Hematopoietic multipotent progenitor cell treated with erythropoietin and hydrocortisone succinate and interleukin-3 and kit ligand, for 4 days (in vitro differentiated cells): ENCODE measurements around the gene CTNND2.
"Not testable (repeated sequence)": the region's sequence is repeated elsewhere in the genome, so short reads cannot be mapped to it uniquely, and the experiment has no call there.

Experiments
- DNase-seq: peaks from one replicate; pipeline ENCODE4 v3.0.0-alpha.2; 2015

The CTNND2 gene

DNA sequence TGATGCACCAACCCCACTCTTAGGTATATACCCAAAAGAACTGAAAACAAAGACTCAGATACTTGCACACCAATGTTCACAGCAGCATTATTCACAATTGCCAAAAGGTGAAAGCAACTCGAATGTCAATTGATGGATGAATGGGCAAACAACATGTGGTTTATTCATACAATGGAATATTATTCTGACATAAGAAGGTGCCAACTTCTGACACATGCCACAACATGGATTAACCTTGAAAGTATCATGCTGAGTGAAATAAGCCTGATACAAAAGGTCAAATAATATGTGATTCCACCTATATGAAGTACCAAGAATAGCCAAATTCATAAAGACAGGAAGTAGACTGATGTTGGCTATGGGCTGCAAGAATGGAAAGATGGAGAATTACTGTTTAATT, 35.0 kb downstream of the CTNND2 start:
- DNase-seq = no peak

DNA sequence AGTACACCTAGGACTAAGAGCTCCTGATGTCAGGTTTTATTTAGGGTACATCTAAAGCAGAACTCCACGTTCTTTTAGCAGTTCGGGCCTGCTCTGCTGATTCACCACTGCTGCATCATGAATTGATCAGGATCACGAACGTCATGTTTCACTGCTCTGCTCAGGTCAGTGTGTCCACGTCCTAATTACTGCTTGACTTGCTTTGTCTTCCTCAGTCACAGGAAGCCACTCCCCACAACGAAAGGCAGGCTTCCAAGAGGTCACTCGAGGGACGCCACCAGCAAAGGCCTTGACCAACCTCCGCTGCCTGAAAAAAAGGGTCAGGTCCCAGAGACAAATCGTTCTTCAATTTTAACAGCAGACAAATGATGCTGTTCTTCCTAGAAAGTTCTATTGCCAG, 40.3 kb downstream of the CTNND2 start:
- DNase-seq = no peak

DNA sequence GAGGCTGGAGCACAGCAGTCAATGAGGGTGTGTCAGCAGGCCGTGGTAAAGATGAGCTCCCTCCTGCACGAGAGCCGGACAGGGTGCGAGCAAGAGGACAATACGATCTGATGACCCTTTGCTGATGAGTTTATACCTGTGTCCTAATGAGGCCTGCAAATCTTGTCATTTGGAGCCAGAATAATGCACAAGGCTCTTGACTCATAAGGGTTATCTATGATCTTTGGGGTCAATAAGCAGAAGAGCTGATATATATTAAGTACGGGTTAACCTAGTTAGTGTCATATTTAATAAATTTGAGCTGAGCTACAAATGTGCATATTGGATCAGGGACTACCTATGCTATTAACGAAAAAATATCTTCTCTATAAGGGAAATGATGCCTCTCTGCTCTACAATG, 46.9 kb downstream of the CTNND2 start:
- DNase-seq = no peak

DNA sequence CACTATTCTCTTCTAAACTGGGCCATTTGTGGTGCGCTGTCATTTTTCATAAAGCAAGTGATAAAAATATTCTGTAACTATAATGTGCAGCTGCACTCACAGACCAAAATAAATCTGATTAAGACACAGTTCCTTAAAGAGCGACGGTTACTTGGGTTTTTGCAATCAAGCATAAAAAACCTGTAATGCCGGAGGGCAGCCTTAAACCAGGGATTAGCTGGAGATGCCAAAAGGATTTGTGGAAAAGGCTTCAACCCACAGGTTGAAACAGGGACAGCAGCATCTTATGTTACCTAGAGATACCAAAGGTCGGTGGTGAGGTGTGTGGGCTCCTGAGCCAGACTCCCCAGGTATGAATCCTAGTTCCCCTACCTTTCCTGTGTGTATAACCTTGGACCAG, 49.3 kb downstream of the CTNND2 start:
- DNase-seq = no peak

DNA sequence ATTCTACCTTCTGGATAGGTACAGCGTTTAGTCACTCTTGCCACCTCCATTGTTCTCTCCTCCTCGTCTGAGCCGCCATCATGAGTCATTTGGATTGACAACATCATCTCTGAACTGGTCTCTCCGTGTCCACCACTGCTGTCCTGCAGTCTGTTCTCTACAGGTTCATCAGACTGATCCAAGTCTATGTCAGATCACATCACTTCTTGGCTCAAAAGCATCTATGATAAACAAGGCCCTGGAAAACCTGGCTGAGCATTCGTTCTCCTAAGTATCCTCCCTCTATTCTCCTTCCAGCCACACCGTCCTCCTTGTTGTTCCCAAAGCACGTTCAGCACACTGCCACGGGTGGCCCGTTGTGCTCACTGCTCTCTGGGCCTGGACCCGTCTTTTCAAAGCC, 50.5 kb downstream of the CTNND2 start:
- no peak for DNase-seq

DNA sequence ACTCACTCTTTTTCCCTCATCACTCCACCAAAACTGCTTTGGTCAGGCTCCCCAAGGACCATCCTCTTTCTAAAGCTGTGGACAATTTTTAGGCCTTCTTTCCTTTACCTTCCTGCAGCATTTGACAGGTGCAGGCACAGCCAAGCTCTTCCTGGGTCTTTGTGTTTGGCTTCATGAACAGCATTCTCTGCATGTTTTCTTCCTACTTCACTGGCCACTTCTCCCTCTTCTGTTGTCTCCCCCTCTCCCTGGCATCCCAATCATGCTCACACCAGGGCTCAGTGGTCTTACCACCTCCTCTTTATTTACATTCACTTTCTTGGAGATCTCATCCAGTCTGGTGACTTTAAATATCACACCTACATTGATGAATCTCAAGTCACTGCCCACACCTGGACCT, 51.1 kb downstream of the CTNND2 start:
- DNase-seq = no peak

DNA sequence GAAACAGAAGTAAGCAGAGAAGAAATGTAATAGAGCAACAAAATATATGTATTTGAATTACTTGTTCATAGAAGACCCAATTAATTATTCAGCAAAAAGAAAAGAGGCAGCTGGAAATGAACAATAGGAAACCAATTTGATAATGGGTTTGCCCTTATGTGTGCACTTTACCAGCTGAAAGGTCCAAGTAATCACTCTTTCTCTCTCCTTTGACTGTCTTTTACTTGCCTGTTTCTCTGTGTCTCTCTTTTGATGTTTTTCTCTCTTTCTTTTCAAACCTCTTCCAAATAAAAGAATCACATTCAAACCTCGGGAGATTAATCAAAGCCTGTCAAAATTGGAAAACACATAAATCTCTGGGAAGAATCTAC, 51.5 kb downstream of the CTNND2 start:
- no peak for DNase-seq

DNA sequence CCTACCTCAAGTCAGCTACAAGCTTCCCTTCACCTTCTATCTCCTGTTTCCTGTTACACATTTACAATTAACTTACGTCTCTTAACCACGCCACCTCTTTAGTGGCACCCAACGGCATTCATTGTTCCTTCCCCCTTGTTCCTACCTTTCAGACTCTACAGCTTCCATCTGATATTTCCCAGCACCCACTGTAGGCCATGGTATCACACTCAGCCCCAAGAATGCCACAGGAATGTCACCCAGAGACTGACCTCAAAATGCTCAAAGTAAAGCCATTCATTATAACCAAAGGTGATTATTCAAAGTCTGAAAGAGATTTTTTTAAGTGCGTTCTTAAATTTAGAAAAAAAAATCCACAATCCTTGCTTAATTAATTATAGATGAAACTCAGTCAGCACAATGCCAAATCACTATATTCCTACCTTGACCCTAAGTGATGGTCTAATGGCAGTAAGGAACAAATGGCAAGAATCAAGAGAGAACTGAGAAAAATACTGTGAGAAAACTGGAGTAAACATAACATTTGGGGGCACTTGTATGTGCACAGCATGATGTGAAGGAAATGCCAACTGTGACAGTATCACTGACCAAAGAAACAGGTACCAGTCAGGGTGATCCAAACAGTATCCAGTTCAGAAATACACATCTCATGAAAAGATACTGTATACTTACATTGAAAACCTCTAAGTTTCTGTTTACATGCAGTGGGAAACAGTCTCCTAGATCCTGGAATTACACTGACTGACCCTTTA, 52.1 kb downstream of the CTNND2 start:
- no peak for DNase-seq

DNA sequence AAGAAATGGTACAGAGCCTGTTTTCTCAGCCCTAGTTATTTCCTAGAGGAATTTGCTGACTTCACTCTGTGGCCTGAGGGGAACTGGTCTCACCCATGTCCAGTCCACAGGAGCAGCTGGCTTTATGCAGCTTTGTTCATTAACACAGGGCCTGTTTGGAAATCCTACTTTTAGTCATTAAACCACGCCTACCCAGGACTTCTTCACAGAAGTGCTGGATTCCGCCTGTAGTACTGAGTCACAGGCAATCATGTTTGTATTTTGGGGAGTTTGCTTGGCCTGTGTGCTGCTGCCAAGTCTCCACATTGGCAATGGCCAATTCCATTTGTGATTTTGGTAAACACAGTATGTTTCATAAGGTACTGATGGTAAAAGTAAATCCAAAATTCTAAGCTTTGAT, 52.8 kb downstream of the CTNND2 start:
- no peak for DNase-seq

DNA sequence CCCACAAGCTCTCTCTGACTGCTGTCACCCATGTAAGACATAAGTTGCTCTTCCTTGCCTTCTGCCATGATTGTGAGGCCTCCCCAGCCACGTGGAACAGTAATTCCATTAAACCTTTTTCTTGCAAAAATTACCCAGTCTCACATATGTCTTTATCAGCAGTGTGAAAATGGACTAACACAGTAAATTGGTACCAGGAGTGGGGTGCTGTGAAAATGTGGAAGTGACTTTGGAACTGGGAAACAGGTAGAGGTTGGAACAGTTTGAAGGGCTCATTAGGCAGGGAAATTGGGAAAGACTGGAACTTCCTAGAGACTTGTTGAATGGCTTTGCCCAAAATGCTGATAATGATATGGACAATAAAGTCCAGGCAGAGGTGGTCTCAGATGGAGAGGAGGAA, 75.7 kb downstream of the CTNND2 start:
- DNase-seq = not testable (repeated sequence)

DNA sequence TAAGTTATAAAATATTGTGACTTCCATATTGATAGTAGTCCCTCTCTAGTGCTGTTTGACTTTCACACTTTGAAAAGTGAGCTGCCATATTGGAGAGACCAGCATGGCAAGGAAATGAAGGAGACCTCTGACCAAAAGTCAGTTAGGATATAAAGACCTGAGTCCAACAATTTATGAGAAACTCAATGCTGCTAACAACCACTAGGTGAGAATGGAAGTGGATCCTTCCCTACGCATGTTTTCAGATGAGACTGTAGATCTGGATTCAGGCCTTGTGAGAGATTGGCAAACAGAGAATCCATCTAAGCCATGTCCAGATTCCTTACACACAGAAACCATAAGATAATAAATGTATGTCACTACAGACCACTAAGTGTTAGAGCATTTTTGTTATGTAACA, 81.6 kb downstream of the CTNND2 start:
- no peak for DNase-seq

DNA sequence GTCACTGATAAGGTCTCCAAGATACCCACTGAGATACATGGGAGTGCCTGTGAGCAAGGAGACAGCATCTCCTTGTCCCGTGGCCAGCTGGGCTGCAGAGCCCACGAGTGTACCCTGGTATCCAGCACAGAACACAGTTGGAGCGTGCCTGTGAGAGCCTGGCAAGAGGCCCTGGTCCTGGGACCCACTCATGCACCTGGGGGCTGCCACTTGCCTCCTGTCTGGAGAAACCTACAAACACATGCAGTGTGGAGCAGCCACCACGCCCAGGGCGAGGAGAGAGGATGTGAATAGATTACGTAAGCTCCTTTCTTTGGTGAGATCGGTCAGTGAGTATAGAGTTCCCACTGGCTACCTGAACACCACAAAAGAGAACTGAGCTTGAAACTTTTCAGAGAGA, 88.3 kb downstream of the CTNND2 start:
- no peak for DNase-seq

DNA sequence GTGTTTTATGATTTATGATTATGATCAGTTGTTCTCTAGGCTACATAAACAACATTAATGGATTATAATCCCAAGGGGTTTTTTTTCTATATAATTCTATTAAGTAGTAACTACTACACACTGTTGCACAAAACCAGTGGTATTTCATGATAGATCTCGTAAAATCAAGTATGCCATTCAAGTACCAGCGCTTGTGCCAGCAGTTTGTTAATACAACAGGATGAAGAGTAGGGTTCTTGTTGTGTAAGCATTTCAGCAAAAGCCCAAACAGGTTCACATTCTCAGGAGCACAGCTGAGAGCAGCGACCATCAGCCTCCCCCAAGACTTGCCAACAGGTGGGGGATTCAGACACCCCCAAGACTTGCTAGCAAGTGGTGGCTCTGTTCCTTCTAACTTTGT, 88.8 kb downstream of the CTNND2 start:
- DNase-seq = no peak

DNA sequence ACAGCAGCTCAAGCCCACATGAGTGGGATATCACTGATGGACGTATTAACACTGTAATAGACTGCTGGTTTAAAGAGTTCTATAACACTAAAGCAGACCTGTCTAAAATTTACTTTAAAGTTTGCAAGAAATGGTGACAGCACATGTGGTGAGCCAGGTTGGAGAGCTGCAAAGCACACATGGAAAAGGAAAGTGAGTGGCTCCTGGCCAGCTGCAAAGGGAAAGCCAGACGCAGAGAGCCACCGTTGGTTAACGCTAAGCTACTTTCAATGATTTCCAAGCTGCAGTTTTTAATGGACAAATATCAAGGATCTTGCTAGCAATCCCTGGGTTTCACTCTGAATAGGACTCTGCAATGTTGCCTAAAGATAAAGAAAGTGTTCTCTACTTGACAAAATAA, 89.9 kb downstream of the CTNND2 start:
- no peak for DNase-seq

DNA sequence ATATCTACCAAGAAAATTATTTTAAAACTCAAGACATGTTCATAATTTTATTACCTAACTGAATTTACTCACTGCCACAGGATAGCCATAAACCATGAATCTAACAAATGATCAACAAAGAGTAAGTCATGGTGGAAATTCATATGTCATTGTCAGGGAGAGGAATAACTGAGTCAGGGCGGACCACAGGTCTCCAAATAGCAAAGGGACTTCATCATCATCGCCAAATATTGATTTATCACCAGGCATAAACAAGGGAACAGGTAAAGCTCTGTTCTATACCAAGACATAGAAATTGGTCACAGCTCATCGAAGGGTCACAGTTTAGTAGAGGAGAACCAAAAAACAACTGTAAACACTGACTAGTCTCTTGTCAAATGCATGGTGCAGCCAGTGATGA, 94.8 kb downstream of the CTNND2 start:
- no peak for DNase-seq

DNA sequence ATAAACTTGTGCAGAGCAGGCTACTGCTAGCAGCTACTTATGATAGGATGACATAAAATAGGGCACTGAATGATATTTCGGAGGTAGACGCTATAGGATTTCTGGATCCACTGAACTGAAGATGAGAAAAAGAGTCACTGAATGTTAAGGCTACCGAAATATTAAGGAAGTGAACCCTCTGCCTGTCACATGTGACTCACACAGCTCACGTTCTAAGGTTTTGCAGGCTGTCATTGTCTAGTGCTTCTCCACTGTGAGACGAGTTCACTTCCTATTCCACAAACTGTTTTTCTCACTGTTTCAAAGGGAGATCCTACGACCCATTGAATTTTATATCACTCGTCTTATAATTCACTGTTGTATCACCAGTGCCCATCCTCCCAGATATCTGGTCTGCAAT, 100.8 kb downstream of the CTNND2 start:
- DNase-seq = no peak

DNA sequence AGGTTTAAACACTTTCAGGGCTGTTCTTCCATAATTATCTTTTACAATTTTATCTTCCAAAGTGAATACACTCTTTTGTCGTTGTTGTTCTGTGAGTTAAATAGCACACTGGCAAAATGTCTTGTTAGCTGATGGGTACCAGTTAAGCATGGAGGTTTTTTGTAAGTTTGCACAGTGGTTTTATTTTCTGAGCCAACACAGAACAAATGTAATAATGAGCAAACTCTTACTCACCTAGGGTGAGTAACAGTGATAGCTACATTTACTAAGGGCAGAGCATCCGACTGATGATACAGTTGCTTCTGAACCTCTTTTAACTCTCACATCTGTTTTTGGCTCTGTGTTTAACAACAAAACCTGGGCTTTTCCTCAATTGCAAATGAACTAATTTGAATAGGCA, 103.2 kb downstream of the CTNND2 start:
- DNase-seq = no peak

DNA sequence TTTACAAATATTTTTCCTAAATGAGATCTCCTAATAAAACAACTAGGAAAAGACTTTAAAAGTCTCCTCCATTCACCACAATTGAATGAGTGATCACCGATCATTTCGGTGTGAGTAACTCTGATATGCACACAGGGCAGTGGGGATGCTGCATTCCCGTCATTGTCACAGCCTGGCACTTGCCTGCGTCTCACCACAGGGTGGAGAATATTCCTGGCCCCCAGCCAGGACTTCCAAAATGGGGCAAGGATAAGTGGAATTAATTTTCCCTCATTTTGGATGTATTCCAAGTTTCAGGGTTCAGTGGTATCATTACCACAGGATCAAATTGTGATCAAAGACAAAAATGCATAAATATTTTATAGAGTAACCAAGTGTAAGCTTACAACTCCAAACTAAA, 107.1 kb downstream of the CTNND2 start:
- DNase-seq = no peak

DNA sequence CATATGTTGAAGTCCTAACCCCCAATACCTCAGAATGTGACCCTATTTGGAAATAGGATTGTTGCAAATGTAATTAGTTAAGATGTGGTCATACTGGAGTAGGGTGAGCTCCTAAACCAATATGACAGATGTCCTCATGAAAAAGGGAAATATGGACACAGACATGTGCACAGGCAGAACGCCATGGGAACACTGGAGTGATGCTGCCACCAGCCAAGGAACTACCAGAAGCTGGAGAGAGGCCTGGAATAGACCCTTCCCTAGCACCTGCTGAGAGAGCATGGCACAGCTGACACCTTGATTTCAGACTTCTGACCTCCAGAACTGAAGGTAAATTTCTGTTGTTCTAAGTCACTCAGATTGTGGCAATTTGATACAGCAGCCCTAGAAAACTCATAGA, 110.8 kb downstream of the CTNND2 start:
- no peak for DNase-seq

DNA sequence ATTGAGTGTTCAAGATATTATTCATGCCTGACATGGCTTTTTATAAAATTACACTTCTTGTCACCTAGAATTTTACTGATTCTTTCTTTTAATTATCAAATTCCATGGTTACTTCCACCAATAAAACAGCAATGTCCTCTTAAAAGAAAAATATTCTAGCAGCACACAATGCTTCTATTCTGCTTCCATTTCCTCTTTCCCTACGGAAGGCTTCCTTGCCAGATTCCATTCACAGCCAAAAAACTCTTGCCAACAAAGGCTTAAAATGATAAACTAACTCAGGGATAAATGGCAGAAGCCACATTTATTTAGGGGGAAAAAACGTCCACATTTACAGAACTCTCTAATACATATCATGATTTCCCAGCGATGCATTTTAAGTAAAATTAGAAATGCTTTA, 111.6 kb downstream of the CTNND2 start:
- no peak for DNase-seq

DNA sequence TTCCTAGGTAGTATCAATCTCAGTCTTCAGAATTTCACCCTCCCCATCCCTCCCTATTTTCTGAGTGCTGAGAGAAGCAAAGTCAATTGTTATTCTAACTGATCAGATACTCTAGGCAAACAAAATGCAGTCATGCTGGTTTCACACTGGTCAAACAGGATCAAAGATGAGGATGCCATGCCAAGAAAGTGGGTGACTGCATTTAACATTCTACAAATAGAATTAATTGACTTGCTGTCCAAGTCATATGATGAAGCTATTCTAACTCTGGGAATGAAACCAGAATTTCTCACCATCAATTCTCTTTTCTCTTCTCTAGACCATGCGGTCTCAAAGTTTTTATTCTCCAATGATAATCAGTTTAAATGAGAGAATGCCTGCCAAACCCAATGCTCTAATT, 112.5 kb downstream of the CTNND2 start:
- DNase-seq = no peak

DNA sequence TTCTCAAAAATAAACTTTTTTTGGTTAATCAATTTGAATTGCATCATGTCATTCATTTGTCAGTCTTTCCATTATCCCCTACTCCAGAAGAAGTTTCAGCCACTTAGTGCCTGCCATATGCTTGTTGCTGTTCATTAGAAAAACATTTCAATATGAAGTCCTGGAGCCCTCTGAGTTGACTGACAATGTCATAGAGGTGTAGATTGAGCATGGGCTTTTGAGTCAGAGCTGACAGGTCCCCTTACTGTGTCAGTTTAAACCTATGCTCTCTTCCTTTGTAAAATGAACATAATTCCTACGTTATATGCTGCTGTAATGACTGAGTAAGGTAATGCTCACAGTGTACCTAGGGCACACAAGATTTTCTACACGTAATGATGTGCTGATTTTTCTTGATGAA, 114.0 kb downstream of the CTNND2 start:
- no peak for DNase-seq

DNA sequence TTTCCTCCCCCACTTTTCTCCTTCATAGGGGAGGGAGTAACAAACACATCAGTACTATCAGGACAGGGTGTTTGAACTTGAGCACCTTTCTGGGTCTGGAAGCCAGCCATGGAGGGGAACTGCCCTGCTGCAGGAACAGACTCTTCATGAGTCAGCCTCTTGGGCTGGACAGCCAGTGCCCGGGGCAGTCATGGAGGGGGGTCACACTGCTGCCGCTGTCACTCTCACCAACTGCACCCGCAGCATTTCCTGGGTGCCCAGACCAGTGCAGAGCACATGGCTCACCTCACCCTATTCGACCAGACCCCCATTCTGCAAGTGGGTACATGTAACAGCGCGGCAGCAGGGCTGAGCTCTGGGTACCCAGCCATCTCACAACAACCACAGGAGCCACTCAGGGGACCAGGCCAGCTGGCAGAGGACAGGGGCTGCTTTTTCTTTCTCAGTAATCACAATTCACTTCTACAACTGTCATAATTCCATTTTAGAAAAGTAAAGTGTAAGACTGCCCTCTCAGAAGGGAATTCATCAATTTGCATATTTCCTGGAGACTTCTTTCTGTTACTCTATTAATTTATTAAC, 118.4 kb downstream of the CTNND2 start:
- DNase-seq = no peak

DNA sequence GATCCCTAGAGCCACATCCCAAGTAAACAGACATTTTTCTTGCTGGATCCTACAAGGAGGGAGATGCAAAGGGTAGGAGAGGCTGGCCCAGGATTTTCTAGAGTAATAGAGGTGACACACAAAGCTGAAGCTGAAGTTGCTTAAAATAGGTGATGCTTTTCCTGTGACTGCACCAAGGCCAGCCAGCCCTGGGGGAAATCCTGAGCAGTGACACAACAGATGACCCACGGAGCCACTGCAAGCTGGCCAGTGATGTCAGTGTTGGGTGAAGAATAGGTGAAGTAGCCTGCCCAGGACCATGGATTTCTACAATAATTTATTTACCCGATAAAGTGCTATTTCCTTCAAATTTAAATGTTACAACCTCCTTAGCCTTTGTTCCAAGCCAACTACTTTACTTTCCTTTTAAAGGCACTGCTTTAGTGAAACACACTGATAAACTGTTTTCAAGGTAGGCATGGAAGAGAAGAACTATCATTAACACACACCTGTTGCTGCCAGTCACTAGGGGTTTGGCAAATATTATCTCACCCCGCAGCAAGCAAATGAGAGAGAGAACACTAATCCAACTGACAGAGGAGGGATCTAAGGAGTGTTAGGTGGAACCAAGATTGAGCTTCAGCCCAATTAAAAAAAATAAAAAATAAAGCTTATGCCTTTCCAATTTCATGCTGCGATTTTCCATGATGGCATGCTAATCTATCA, 123.5 kb downstream of the CTNND2 start:
- no peak for DNase-seq

DNA sequence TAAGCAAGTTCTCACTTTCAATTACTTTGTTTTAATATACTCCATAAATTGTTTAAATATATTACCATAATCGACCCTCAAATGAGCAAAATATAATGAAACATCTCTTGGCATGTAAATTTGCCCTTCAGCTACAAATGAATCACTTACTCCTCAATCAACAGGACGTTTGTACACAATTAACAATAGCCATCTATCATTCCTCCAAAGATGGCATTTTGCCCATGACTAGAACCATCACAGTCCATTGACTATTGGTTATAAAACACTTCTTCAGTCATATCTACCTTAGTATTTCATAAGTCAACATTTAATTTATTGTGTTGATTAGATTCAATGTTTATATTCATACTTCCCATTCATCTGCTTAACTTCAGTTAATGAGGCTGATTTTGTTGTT, 127.2 kb downstream of the CTNND2 start:
- no peak for DNase-seq
